GM21447 (cell line): Measurements from ENCODE around the gene MPP1.

ENCODE experiments used
- ATAC-seq: cut with Tn5 transposase; IDR thresholded peaks from one replicate; pipeline ENCODE4 v1.9.1; 2021; ENCODE audit not compliant: unreplicated experiment

The MPP1 gene

DNA sequence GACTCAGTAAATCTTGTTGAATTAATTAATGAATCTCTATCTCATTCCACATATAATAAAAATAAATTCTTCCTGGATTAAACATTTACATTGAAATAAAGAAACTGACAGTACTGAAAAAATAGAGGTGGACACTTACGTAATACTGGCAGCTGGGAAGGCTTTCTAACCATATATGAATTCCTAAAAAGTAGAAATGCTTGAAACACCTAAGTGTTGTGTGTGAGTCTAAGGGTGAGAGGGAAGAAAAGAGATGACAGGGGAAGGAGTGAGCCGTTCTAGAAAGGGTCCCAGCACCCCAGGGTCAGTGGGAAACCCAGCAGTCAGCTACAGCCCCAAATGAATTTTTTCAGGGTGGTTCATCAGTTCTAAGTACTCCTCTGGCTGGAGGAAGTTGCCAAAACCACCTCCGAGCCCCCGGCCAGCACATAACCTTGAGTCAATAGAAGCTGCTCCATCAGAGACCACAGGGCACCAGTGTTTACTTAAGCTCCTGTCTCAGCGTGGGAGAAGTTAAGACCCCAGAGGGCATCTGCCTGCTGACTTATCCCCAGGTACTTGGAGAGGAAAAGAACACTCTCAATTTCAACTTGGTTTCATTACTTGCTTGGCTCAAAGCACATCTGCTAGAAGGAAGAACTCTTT, 72.7 kb downstream of the MPP1 start:
- no peak for ATAC-seq

DNA sequence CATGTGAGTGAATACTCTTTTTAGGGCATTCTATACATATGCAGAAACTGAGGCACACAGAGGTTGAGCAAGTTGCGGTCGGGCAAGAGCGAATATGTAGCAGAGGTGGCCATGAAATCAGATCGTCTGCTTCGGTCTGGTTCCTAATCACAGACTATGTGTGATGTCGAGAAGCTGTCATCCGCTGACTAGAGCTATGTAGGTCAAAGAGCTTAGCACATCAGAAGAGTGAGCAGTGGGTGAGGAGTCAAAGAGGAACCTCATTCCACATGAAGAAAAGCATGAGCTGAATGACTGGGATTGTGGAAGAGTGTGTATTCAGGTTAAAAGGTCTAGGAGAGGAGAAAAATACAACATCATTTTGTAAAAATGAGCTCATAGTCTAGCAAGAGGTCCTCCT, 73.4 kb downstream of the MPP1 start:
- no peak for ATAC-seq

DNA sequence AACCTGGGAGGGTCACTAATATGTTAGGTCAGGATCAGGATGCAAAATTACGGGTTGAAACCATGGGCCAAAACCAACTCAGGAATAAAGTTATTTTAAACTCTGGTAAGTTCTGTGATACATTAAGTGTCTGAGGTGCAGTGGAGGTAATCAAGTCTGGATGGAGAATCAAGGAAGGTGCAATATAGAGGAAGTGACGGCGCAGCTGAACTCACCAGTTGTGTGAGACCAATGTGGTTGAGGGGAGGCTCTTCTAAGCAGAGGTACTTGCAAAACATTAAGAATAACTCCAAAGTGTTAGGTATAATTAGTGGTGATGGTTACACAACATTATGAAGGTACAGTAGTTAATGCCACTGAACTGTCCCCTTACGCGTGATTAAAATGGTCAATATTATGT, 74.1 kb downstream of the MPP1 start:
- no peak for ATAC-seq

DNA sequence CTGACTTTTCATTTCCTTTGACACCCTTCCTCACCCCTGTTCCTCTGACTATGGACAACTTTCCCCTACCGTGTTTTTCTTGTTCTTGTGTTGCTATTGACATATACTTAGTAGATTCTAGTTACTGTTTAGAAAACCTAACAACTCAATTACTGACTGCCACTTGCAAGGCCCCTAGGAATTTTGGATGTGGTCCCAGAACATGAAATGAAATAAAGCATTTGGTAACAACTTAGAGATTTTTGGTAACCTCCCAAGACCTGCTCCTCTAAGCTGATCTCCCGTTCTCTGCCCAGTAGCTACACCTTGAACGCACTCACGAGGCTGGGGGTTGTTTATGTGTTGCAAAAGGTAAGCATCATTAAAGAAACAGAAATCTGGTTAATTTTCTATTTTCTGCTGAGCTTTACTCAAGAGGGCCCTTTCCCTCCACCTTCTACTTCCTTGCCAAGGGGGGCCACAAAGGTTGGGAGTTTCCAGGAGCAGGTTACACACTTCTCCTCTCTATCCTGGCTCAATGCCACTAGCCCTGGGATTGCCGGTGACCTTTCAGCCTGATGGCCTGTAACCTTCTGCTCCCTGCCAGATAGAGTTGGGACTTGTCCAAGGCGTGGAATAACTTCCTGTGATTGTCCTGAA, 74.9 kb downstream of the MPP1 start:
- ATAC-seq = no peak

DNA sequence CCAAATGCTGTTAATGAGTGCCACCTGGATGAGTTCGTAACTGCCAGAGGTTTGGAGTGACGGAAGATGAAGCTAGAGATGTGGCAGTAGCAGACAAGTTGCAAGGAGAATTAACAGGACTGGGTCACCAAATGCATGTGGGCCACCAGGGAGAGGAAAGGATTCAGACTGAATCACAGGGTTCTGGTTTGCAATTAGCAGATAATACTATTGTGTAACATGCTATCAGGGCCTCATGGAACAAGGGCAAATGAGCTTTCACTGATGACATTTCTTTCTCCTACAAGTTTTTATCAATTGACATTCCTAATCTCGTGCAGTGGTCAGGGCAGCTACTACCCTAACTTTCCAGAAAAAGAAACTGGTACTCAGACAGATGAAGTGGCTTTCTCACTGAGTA, 75.8 kb downstream of the MPP1 start:
- ATAC-seq = no peak
